HCEC 1CT (cell line): ENCODE measurements around the gene SGCG.
"Not testable (repeated sequence)": the region's sequence is repeated elsewhere in the genome, so short reads cannot be mapped to it uniquely, and the experiment has no call there.

ENCODE experiments used
- DNase-seq: peaks from one replicate; pipeline ENCODE4 v3.0.0-alpha.2; 2017

The SGCG gene

DNA sequence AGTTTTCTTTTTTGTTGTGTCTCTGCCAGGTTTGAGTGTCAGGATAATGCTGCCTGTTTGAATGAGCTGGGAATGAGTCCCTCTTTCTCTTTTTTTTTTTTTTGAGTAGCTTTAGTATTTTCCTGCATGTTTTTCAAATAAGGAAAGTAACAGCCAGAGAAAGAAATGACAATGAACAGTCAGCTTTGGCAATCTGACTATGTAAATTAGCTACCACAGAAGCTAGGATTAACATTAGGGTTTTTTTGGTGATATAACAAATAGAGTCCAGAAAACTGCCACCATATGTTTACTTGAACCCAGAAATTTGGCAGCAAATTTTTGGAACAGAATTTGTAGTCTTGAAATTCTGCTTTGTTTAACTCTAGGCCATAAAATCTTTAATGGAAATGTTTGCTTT, 50.5 kb downstream of the SGCG start:
- no peak for DNase-seq

DNA sequence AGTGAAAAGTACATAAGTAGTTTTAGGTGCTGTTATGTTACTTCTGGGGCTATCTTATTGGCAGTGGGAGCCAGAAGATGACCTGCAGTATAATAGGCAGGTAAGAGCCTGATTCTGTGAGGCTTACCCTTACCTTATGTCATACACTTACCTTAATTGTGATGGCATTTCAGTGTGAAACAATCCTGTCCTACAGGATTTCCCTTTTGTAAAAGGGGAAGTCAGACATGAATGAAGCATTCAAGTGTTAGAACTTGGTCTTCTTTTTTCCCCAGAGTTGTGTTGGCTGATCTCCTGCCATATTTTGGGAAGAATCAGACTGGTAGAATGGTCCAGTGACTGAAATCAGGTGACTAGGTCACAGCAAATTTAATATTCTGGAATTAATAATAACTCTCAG, 55.2 kb downstream of the SGCG start:
- no peak for DNase-seq

DNA sequence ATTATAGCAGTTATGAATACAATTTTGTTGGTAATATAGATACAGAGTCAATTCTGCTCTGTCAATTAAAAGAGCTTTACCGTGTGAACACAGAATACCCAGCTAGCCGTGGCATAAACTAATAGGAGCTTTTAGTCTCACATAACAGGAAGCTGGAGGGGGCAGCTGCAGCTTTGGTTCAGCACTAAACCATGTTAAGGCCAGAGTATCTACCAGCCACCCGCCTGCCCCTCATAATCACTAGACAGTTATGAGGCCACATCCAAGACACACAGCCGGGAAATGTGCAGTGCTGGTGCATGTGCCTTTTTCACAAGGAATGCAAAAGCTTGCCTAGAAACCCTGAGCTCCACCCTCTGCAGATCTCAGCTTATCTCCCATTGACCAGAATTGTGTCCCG, 62.3 kb downstream of the SGCG start:
- DNase-seq: no peak

DNA sequence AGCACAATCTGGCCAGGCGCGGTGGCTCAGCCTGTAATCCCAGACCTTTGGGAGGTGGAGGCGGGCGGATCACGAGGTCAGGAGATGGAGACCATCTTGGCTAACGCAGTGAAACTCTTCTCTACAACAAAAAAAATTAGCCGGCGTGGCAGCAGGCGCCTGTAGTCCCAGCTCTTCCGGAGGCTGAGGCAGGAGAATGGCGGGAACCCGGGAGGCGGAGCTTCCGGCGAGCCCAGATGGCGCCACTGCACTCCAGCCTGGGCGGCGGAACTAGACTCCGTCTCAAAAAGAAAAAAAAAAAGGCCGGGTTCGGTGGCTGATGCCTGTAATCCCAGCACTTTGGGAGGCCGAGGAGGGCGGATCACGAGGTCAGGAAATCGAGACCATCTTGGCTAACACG, 67.6 kb downstream of the SGCG start:
- not testable (repeated sequence) for DNase-seq

DNA sequence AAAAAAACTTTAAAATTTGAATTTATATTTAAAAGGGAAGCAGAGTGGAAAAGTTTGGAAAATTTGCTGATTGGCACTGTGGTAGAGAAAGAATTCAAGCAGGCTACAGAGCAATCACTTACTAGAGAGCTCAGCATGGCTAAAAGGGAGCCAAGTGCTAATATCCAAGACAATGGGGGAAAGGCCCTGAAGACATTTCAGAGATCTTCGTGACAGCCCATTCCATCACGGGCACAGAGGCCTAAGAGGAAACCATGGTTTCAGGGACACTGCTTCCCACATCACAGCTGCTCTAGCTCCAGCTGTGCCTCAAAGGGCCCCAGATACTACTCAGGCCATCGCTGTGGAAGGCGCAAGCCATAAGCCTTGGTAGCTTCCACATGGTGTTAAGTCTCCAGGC, 73.7 kb downstream of the SGCG start:
- DNase-seq: no peak

DNA sequence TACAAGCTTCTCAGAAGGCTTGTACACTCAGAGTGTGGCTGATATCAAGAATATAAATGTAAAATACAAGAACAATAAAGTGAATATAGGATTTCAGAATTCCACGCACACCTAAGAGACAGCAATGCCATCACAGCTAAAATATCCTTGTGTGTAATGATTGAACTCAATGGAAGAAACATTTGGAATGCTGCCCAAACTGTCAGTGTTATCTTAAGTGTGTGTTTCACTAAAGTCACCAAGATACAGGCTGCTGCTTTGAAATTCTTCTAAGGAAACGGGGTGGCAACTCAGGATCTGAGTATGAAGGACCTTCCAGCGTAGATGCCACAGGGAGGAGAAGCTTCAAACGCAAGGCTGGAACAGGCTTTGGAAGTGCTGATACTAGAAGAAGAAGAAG, 86.8 kb downstream of the SGCG start:
- no peak for DNase-seq

DNA sequence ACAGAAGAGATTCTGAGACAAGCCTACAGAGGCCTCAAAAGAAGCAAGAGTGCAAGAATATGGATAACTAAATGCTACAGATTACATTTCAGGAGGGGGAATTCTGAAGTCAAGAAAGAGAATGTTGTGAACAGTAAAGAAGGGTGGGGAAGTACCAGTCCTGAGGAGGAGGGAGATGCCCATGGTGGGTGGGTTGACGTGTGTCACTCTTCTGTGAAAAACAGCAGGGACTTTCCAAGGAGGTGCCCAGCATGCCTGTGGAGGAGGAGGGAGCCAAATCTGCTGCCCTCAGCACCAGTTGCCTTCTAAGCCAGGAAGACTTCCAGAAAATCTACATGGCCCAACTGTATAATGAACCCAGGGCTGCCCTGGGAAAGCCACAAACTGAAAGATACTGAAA, 87.7 kb downstream of the SGCG start:
- DNase-seq: no peak

DNA sequence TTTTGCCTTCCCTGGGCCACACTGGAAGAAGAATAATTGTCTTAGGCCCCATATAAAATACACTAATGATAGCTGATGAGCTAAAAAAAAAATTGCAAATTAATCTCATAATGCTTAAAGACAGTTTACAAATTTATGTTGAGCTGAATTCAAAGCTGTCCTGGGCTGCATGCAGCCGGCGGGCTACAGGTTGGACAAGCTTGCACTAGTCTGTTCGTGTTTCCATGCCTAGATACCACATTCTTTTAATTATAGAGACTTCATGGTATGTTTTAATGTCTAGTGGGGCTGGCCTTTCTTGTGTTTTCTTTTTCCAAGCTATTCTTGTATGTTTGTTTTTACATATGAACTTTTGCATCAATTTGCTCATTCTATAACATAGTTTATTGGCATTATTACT, 90.6 kb downstream of the SGCG start:
- no peak for DNase-seq

DNA sequence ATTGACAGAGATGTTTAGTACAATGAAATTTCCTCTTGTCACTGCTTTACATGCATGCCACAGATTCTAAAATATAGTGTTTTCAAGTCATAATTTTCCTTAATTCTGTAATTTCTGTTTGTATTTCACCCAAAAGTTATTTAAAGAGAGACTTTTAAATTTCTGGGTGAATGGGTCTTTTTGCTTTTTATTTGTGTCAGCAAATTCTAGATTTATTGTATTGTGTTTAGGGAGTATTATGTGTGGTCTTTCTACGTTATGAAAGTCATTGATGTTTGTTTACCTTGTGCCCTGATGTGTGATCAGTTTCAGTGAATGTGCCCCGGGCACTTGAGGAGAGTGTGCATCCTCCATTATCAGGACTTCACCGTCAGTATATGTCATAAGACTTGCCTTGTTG, 92.7 kb downstream of the SGCG start:
- DNase-seq: no peak

DNA sequence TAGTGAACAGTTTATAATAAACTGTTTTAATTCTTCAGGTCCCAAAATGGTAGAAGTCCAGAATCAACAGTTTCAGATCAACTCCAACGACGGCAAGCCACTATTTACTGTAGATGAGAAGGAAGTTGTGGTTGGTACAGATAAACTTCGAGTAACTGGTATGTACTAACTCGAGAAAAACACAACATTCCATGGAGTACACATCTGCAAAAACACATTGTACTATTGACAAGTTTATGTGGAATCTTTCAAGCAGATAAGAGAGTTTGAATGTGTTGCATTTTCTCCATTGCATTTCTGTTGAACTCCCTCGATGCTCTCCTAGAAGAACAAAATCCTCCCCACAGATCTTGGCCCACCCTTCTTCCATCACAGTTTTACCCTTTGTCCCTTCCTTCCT, 98.5 kb downstream of the SGCG start:
- no peak for DNase-seq

DNA sequence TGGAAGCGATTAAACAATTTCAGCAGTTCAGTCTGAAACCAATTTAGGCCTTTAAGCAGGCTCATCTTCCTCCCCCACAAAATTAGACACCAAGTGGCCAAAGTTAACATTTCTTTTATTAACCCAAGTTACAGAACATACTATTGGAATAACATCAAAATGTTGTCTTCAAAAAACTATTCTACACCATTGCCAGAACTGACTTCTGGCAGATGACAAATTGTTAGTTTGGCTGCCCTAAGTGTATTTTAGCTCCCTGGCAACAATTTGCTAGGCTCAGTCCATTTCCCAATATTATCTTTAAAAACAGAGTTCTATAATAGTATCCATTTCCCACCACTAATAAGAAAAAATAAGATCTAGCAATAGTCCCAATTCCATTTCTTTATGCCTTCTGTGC, 107.8 kb downstream of the SGCG start:
- no peak for DNase-seq

DNA sequence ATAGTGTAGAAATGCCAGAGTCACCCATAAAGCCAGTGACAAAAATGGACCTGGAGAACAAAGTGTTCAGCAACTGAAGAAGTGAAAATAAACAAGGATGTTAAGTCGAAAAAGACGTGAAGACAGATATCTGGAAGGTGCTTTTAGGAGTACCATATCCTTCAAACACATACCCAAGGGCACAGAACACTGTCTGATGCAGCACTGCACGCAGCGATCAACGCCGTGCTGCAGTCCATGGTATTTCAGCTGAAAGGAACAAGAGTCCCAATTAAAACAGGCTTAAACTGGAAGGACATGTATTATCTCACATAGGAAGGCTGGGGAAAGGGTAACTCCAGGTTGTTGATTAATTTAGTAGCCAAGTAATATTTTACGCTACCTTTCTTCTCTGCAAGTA, 108.2 kb downstream of the SGCG start:
- no peak for DNase-seq

DNA sequence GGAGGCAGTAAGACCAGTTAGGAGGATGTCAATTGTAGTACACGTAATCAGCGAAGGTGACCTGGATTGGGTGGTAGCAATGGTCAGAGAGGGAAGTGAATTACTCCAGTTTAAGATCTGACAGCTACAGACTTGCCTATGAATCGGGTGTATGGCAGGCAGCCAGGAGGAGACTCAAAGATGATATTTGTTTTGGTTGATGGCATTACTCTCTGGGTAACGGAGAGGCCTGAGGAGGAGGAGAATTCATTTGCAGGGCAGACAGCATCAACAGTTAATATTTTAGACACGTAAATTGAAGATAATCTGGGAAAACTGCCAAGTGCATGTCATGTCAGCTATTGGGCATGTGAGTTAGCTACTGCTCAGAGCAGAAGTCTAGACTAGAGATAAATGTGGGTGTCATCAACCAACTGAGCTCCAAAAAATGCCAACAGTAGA, 109.2 kb downstream of the SGCG start:
- no peak for DNase-seq

DNA sequence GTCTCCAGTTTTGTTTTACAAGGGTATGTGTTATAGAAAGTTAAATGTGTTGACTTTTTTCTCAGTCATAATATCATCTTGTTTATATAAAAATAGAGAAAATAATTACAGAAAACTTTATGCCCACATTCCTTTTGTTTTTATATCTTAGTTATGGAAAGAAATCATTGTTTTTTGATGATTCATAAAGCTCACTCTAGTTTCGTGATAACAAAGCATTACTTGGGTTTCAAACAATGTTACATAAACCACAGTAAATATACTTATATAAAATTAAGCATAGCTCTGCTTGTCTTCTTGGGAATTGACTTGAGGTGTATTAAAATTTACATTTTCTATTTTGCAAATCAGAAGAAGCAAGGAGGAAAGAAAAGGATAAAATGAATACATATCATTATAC, 111.8 kb downstream of the SGCG start:
- no peak for DNase-seq

DNA sequence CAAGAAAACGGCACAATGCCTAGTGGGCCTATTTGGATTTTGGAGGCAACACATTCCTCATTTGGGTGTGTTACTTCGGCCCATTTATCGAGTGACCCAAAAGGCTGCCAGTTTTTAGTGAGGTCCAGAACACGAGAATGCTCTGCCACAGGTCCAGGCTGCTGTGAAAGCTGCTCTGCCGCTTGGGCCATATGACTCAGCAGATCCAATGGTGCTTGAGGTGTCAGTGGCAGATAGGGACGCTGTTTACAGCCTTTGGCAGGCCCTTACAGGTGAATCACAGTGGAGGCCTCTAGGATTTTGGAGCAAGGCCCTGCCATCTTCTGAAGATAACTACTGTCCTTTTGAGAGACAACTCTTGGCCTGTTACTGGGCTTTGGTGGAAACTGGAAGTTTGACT, 134.1 kb downstream of the SGCG start:
- not testable (repeated sequence) for DNase-seq

DNA sequence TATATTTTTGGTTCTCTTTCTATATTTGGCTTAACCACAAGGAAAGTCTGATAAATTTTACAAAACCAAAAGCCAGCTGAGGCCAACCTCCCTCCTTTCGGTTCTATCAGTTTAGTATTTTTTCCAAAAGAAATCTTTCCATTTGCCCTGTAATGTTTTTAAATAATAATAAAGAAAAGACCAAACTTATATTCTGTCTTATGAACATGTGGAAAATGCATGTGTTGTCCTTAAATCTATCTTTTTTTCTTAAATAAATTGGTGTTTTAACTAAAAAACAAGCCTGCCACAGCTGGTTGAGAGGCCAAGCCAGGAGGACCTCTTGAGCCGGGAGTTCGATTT, 139.1 kb downstream of the SGCG start:
- no peak for DNase-seq

DNA sequence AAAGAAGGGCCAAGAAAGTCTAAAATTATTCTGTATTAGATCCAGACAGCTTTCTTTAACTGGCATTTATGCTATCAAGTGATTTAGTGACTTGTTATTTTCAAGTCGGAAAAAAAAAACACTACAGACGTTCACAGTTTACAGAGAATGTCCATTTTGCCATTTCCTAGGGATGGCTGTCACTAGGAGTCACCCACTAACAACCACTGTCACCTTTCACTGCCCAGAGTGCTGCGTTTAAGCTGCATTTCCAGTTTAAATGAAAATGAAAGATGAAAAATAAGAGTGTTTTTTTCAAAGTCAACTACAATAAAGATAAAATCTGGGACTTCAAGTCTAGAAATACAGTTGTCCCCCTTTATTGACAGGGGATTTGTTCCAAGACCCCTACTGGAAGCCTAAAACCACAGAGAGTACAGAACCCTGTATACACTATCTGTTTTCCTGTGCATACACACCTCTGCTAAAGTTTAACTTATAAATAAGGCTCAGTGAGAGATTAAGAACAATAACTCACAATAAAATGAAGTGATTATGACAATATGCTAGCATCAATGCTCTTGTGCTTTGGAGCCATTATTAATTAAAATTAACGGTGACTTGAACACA, 140.3 kb downstream of the SGCG start:
- peak; percentile 3 for DNase-seq

DNA sequence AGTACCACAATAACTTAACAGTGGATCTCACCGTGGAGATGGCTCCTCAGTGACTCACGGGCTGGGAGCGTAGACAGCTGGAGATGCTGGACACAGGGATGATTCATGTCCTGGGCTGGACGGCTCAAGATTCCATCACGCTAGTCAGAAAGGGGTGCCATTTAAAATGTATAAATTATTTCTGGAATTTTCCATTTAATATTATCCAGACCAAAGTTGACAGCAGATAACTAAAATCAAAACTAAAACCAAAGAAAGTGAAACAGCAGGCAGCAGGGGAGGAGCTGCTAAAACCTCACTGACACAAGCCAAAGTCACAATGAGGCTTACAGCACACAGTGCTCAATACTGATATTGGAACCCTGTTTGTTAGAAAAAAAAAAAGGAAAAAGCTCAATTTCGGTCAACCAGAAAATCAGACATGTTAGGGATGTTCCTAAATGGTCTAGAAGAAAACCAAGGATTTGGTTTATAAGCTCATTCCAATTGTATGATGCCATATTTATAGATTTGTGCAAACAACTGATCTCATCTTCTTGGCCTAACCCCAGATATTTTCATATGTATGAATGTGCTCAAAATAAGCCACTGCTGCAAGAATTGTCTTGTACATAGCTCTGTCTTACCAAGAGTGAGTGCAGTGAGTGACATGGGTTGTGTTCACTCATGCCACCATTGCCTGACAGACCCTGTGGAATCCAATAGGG, 140.9 kb downstream of the SGCG start:
- peak; percentile 91 for DNase-seq

DNA sequence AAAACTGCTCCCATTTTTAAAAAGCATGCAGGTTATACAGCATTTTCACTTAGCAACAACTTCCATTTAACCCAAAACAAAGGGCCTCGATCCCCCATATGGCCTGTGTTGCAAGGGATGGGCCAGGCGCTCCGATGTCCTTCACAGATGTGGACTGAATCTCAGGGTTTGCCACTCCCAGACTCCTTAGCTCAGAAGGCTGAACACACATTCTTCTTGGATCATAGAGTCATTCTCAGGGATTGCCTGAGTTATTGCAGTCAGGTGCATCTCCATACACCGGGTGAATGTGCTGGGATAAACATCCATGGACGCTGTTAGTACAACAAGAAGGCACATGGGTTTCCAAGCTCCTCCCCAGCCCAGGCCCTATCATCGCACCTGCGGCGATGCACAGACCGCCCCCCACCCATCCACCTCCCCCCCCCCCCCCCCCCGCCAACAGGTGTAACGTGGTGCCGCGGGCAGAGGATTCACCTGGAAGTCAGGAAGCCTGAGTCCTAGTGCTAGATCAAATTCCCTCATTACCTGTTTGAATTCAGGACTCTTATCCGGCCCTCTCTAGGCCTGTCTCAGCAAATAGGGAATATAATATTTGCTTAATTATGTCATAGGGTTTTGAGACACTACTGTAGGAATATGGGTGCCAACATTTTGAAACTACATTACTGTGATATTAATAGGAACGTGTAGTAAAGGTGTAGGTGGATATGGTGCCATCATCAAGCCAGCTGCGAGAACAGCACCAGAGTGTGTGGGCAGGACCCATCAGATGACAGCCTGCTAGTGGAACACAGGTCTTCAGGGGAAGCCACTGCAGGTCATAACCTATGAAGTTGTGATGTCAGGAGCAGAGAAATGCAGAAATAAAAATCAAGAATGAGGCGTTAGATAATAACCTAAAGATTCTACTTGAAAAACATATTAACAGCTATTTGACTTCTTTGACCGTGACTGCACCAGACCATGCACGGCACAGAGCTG, 141.9 kb downstream of the SGCG start:
- DNase-seq: no peak

DNA sequence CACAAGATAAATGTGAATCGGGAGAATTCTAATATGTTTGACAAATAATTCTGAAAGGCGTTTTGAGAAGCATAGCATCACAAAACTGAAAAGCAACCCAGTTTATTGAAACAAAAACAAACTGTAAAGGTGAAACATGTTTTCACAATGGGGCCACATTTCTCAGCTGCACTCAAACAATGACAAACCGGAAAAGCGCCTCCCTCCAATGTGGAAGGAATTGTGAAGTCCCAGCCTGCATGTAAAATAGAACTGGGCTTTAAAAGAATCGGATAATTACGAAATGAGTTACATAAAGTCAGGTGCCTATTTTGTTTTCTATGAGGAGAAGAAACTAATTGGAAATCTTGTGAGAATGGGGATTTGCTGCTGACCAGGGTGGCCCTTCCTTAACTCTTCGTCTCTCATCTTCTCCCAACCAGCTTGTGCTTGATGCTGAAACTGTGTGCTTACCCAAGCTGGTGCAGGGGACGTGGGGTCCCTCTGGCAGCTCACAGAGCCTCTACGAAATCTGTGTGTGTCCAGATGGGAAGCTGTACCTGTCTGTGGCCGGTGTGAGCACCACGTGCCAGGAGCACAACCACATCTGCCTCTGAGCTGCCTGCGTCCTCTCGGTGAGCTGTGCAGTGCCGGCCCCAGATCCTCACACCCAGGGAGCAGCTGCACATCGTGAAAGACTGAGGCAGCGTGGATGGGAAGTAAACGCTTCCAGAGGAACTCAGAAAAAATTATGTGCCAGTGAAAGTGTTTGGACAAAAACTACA, 143.3 kb downstream of the SGCG start:
- DNase-seq: no peak

DNA sequence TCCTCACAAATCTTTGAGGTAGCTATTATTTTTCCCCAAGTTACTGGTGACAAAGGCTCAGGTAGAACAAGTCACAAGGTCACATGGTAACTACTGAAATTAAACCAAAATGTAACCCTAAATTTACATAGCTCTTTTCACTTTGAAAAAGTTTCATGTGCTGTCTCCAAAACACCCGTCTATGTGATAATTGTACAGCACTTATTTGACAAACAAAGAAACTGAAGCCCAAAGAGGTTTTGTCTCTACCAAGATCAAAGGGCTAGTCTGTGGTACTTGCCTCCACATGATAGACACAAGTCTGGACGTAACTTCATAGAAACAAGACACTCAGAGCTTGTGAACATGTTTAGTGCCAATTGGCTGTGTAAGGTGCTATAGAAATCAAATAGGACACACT, 144.4 kb downstream of the SGCG start:
- no peak for DNase-seq

DNA sequence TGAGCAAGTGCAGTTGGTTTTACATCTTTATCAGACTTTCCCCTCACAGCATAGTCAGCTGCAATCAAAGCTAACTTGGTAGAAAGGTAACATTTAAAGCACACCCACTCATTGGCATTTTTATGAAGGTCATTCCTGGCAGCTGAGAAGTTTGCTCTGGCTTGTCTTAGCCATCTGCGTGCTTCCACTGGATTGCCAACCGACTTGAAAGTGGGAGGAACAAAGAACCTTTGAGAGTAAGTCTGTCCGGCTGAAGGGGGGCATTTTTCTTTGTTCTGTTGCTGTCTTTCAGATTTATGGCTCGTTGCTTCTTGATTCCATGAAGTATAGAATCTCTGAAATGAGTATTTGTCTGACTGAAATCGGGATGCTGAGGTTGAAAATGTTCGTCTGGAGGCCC, 149.6 kb downstream of the SGCG start:
- DNase-seq: no peak

DNA sequence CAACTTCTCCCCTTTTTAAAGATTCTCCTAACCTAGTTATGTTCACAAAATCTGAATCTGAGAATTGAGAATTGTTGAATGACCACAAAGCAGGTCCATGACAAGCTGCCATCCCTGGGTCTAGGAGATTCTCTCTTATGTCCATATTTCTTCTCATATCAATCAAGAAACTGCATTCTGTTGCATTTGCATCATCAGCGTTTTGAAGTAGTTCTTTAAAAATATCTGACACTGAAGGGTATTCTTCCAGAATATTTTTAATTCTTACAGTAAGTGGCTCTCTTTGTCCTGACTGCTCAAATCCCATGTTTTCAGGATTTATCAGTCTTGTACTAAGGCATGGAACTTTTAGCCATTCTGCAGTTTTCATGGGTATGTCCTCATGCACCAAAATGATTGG, 158.4 kb downstream of the SGCG start:
- DNase-seq: no peak
